ENCODE measurements around the gene CYBC1.
"Not testable (repeated sequence)": the region's sequence is repeated elsewhere in the genome, so short reads cannot be mapped to it uniquely, and the experiment has no call there.

Gene CYBC1

GRCh38 chr17:82432017-82432416, 18.5 kb downstream of the CYBC1 start:
- no peak for DNase-seq

GRCh38 chr17:82429824-82430223, 20.7 kb downstream of the CYBC1 start:
- DNase-seq, result no peak

GRCh38 chr17:82428546-82428945, 22.0 kb downstream of the CYBC1 start:
- DNase-seq, result no peak

- no peak for DNase-seq
Observed at GRCh38 chr17:82424863-82425159, 25.7 kb downstream of the CYBC1 start.

GRCh38 chr17:82424001-82424862, 26.3 kb downstream of the CYBC1 start:
- no peak for DNase-seq

- DNase-seq, result no peak
Observed at GRCh38 chr17:82419540-82419939, 31.0 kb downstream of the CYBC1 start.

- DNase-seq, result peak; percentile 93
Observed at GRCh38 chr17:82418001-82418986, 32.3 kb downstream of the CYBC1 start, which contains the start of the genes HEXD and OGFOD3. TSS of gene HEXD (plus strand) at chr17:82418347. CDS start at chr17:82419800, 1,453 bp downstream. TSS of gene OGFOD3 (minus strand) at chr17:82418586. CDS start at chr17:82418485, 101 bp downstream.

- no peak for DNase-seq
Observed at GRCh38 chr17:82416771-82417170, 33.8 kb downstream of the CYBC1 start.

GRCh38 chr17:82416264-82416663, 34.3 kb downstream of the CYBC1 start:
- DNase-seq, result no peak

GRCh38 chr17:82415786-82416185, 34.8 kb downstream of the CYBC1 start:
- DNase-seq, result no peak

GRCh38 chr17:82415336-82415735, 35.2 kb downstream of the CYBC1 start:
- DNase-seq, result no peak

GRCh38 chr17:82414548-82415281, 35.8 kb downstream of the CYBC1 start:
- peak; percentile 95 for DNase-seq

- DNase-seq, result no peak
Observed at GRCh38 chr17:82412535-82413520, 37.7 kb downstream of the CYBC1 start.

- DNase-seq, result not testable (repeated sequence)
Observed at GRCh38 chr17:82412081-82412480, 38.5 kb downstream of the CYBC1 start.

GRCh38 chr17:82411396-82412053, 39.0 kb downstream of the CYBC1 start:
- no peak for DNase-seq

GRCh38 chr17:82410014-82410716, 40.4 kb downstream of the CYBC1 start:
- no peak for DNase-seq

- DNase-seq, result no peak
Observed at GRCh38 chr17:82408938-82409318, 41.6 kb downstream of the CYBC1 start.

- DNase-seq, result no peak
Observed at GRCh38 chr17:82408288-82408937, 42.1 kb downstream of the CYBC1 start.

- no peak for DNase-seq
Observed at GRCh38 chr17:82407255-82407654, 43.3 kb downstream of the CYBC1 start.

- DNase-seq, result no peak
Observed at GRCh38 chr17:82406131-82406671, 44.4 kb downstream of the CYBC1 start.
